Measurements from ENCODE around the gene MEF2A.
A peak's percentile ranks its signal among the peaks of the same experiment; 100 is the strongest.
"Not testable (repeated sequence)": the region's sequence is repeated elsewhere in the genome, so short reads cannot be mapped to it uniquely, and the experiment has no call there.

MEF2A gene

GRCh38 chr15:99565299-99566156, at the start of gene MEF2A:
TSS of gene MEF2A (plus strand) at chr15:99565984. CDS start at chr15:99633120, 67,136 bp downstream.
- peak; percentile 95 for DNase-seq

- DNase-seq = no peak
Measured at GRCh38 chr15:99518191-99518590, 47.6 kb upstream of the MEF2A start.

GRCh38 chr15:99519366-99519765, 46.4 kb upstream of the MEF2A start:
- DNase-seq = not testable (repeated sequence)

- DNase-seq = no peak
Measured at GRCh38 chr15:99522288-99522687, 43.5 kb upstream of the MEF2A start.

GRCh38 chr15:99526176-99526575, 39.6 kb upstream of the MEF2A start:
- DNase-seq = no peak

- DNase-seq = no peak
Measured at GRCh38 chr15:99526671-99527070, 39.1 kb upstream of the MEF2A start.

GRCh38 chr15:99536422-99537040, 29.3 kb upstream of the MEF2A start:
- no peak for DNase-seq

- no peak for DNase-seq
Measured at GRCh38 chr15:99537344-99537743, 28.4 kb upstream of the MEF2A start.

- no peak for DNase-seq
Measured at GRCh38 chr15:99538261-99538660, 27.5 kb upstream of the MEF2A start.

GRCh38 chr15:99542828-99543227, 23.0 kb upstream of the MEF2A start:
- no peak for DNase-seq

- DNase-seq = no peak
Measured at GRCh38 chr15:99545605-99546004, 20.2 kb upstream of the MEF2A start.

- no peak for DNase-seq
Measured at GRCh38 chr15:99546441-99547100, 19.2 kb upstream of the MEF2A start.

- no peak for DNase-seq
Measured at GRCh38 chr15:99547517-99547916, 18.3 kb upstream of the MEF2A start.

- no peak for DNase-seq
Measured at GRCh38 chr15:99550077-99550476, 15.7 kb upstream of the MEF2A start.

GRCh38 chr15:99552111-99552510, 13.7 kb upstream of the MEF2A start:
- no peak for DNase-seq

- DNase-seq = no peak
Measured at GRCh38 chr15:99554880-99555488, 10.8 kb upstream of the MEF2A start.

GRCh38 chr15:99556011-99556410, 9.8 kb upstream of the MEF2A start:
- no peak for DNase-seq

GRCh38 chr15:99556578-99556977, 9.2 kb upstream of the MEF2A start:
- DNase-seq = no peak

GRCh38 chr15:99558084-99558483, 7.7 kb upstream of the MEF2A start:
- no peak for DNase-seq

- no peak for DNase-seq
Measured at GRCh38 chr15:99558571-99558970, 7.2 kb upstream of the MEF2A start.

- no peak for DNase-seq
Measured at GRCh38 chr15:99561476-99562230, 4.1 kb upstream of the MEF2A start.

- DNase-seq = peak; percentile 28
Measured at GRCh38 chr15:99562238-99562637, 3.5 kb upstream of the MEF2A start.
